Activated CD8-positive, alpha-beta memory T cell treated with anti-CD3 and anti-CD28 coated beads, Interleukin-2, amount 50 U/mL, for 48 hours (primary cell): Measurements from ENCODE around the gene PRDM16.

Experiments used
- DNase-seq: peaks from one replicate; pipeline ENCODE4 v3.0.0-alpha.2; 2020

Gene PRDM16

GRCh38 chr1:3409366-3410141 is 340.6 kb downstream of the PRDM16 start:
- no peak for DNase-seq

- DNase-seq = no peak
Observed at GRCh38 chr1:3410142-3410925, 341.3 kb downstream of the PRDM16 start.

DNA sequence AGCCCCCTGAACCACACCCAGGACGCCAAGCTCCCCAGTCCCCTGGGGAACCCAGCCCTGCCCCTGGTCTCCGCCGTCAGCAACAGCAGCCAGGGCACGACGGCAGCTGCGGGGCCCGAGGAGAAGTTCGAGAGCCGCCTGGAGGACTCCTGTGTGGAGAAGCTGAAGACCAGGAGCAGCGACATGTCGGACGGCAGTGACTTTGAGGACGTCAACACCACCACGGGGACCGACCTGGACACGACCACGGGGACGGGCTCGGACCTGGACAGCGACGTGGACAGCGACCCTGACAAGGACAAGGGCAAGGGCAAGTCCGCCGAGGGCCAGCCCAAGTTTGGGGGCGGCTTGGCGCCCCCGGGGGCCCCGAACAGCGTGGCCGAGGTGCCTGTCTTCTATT is 342.8 kb downstream of the PRDM16 start:
- no peak for DNase-seq

DNA sequence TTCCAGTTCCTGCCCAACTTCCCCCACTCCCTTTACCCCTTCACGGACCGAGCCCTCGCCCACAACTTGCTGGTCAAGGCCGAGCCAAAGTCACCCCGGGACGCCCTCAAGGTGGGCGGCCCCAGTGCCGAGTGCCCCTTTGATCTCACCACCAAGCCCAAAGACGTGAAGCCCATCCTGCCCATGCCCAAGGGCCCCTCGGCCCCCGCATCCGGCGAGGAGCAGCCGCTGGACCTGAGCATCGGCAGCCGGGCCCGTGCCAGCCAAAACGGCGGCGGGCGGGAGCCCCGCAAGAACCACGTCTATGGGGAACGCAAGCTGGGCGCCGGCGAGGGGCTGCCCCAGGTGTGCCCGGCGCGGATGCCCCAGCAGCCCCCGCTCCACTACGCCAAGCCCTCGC is 343.4 kb downstream of the PRDM16 start:
- no peak for DNase-seq

DNA sequence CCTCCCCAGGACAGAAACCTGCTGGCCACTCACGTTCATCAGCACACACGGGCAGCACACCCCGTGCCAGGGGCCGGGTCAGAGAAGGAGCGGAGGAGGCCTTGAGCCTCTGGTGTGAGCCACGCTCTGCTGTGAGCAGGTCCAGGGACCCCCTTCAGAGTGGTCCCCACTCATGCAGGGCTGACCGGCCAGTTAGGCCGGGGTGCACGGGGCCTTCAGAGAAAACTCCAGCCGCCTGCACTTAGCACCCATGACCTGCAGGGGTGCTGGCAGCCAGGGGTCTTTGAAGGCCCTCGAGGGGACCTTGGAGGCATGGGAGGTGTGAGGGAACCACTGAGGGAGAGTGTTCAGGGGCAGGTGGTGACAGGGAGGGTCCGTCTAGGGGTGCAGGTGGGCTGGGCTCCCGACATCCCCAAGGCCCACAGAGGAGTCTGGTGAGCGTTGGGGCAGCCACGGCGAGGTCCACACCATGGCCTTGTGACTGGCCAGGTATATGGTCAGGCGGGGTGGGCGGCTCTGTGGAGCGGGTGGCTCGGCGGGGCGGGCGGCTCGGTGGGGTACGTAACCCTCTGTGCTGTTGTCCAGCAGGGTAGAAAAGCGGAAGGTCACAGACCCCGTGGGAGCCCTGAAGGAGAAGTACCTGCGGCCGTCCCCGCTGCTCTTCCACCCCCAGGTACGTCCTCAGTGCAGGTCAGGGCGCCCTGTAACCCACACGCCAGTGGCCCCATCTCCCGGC is 345.1 kb downstream of the PRDM16 start:
- no peak for DNase-seq

- no peak for DNase-seq
Observed at GRCh38 chr1:3415260-3416090, 346.5 kb downstream of the PRDM16 start.

DNA sequence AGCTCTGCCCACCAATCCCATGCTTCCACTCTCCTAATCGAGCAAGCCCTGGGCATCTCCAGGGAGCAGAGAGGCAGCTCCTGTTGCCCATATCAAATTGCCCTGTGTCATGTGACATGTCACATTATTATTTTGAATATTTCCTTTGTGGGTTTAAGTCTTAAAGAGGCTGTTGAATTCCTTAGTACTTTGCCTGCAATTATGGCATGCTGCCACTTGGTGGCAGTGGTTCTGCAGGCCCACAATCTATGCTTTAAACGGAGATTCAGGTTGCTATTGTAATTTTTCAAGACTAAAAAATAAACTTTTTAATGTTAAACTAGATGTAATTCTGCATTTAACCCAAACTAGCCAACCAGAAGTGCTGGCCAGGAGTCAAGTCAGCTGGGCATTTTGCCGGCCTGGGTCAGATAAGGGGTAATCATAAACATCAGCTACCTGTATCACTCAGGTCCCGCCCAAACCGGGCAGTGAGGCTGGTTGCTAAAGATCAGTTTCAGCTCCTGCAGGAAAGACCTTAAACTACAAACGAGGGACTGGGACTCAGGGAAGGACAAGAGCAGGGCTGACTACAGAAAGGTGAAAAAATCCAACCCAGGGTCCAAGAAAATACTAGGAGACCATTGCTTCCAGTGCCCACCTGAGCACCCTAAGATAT is 348.2 kb downstream of the PRDM16 start:
- DNase-seq = no peak

DNA sequence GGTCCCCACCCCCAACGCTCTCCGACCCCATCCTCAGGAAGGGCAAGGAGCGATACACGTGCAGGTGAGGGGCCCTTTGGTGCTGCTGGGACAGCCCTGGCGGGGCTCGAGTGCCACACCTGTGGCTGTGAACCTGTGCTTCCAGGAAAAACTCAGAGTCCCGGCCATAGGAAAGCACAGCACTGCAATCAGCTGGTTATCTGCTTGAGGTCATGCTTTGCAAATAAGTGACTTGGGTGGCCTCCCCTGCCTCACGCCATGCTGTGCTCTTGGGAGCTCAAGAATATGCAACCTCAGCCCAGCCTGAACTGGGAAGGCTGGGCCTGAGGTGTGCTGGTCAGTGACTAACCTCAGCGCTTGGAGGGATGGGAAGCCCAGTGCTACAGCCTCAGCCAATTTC is 348.9 kb downstream of the PRDM16 start:
- DNase-seq = no peak

- no peak for DNase-seq
Observed at GRCh38 chr1:3418600-3418999, 349.6 kb downstream of the PRDM16 start.

GRCh38 chr1:3419415-3420204 is 350.6 kb downstream of the PRDM16 start:
- DNase-seq = no peak

GRCh38 chr1:3420218-3420951 is 351.4 kb downstream of the PRDM16 start:
- DNase-seq = no peak

DNA sequence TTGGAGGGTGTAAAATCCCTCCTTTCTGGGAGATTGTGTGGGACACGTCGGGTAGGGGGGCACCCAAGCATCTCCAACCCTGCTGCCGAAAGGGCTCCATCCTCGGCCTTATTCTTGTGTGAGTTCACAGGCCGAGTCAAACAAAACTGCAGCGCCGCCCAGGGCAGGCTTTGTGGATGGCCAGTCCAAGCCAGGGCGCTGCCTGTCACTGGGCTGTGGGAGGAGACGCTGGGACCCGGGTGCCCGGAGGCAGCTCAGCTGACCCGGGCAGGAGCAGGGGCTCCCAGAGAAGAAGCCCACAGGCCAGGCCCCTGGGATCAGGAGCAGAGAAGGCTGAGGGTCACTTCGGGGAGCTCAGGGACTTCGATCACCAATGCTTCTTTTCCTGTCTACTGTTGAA is 353.6 kb downstream of the PRDM16 start:
- DNase-seq = no peak

DNA sequence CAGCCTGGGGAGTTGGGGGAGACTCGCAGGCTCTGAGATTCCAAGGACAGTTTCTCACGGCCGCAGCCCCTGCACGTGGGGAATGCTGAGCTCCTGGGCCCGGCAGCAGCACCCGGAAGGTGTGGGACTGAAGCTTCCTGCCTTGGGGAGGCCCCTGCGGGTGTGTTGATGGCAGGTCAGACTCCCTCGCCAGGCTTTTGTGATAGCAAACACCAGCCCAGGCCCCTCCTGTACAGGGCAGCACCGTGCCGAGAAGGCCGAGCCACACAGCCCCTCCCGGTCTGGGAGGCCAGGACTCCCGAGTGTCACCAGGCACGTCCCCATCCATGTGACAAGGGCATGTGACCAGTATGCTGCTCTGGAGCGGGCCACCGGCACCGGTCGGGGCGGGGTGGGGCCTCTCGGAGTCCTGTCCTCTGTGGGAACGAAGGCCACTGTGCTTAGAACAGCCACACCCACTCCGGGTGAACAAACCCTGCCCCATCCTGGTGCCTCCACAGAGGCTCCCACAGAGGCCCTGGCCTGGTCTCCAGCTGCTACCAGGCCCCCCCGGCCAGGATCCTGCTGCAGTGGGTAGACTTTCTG is 354.3 kb downstream of the PRDM16 start:
- DNase-seq = no peak

DNA sequence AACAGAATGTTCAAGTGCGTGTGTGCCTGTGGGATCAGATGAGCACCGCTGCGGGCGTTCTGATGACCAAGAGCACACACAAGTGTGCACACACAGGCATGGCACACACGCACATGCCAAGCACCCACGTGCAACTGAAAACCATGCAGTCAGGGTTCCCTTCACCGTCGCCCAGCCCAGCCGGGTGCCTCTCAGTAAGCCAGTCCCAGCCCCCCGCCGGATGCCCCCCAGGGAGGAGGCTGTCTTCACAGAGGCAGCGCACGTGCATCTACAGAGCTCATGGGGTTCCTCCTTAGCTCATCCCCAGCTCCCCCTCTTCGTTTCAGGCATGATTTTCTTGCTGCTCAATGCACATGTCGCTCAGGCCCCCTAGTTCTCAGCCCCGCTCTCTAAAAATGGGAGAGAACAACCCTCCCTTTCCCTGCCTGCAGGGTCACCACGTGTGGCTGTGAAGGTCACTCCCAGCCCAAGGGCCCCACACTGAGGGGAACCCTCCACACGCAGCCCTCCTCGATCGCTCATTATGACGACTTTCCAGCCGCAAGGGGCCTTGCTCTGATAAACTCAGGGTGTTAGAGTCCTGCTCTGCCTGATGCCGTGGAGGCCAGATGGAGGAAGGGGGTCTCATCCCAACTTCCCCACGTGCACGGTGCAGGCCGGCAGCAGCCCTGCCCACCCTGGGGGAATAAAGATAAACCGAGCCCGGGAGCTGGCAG is 355.1 kb downstream of the PRDM16 start:
- DNase-seq = no peak

- no peak for DNase-seq
Observed at GRCh38 chr1:3425486-3426215, 356.6 kb downstream of the PRDM16 start.

GRCh38 chr1:3426956-3427535 is 358.0 kb downstream of the PRDM16 start:
- no peak for DNase-seq

DNA sequence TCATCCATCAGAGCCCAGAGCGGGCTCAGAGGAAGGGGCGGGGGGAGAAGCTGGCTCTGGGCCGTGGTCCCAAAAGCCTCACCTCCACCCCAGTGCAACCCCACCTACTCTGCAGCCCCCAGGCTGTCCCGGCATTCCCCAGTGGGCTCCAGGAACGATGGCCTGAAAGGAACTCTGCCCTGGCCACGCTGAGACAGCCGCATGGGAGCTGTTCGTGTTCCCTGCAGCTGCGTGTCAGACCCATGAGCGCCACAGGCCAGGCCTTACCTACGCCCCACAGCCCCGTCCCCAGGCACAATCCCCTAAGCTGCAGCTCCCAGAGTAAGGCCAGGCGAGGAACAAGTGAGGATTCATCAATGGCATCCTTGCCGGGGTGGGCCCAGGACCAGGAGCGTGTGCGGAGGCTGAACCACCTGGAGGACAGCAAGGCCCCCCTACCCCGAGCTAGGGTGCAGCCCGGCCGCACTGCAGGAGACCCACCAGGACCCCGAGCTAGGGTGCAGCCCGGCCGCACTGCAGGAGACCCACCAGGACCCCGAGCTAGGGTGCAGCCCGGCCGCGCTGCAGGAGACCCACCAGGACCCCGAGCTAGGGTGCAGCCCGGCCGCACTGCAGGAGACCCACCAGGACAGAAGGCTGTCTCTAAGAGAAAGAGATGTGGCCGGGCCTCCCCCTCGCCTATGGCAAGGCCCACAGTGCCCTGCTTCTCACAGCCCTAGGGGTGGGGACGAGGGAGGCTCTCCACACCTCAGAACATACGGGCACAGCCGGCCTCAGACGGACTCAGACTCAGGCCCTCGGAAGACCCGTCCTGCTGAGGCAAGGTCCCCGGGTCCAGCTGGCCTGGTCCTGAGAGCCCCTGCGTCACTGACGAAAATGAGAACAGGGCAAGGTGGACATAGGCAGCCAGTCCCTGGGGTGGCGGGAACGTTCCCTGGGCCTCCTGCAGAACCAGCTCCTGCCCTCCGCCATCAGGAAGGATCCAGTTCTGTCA is 359.0 kb downstream of the PRDM16 start:
- no peak for DNase-seq
